HG02852 (cell line): ENCODE data around the gene DYNC1I1.

Experiments
- ATAC-seq: cut with Tn5 transposase; IDR thresholded peaks from one replicate; pipeline ENCODE4 v1.9.1; 2021; ENCODE audit warnings: mild to moderate bottlenecking, moderate library complexity; ENCODE audit not compliant: unreplicated experiment

DYNC1I1 gene

GRCh38 chr7:96014617-96015016 lies 242.3 kb downstream of the DYNC1I1 start:
- no peak for ATAC-seq

- no peak for ATAC-seq
Observed at GRCh38 chr7:96016056-96016586, 243.8 kb downstream of the DYNC1I1 start.

GRCh38 chr7:96016735-96017134 lies 244.4 kb downstream of the DYNC1I1 start:
- no peak for ATAC-seq

DNA sequence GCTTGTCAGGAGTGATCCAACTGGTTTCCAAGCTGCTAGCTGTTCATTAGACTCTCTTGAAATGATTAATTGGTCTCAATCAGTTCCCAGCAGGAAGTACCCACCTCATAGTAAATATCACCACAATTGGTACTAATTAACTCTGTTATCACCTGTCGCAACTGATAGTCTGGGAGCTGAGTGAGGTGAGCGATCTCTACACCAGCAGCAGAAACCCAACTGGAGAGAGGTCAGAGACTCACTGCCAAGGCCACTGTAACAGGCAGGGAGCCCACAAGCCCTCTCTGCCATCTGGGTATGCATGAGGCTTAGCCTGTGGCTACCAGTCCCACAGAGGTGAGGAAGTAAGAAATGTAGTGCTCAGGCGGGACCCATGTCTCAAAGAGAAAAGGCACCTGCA lies 245.5 kb downstream of the DYNC1I1 start:
- ATAC-seq, result no peak

GRCh38 chr7:96021568-96021967 lies 249.2 kb downstream of the DYNC1I1 start:
- ATAC-seq, result no peak

- ATAC-seq, result no peak
Observed at GRCh38 chr7:96023387-96023786, 251.0 kb downstream of the DYNC1I1 start.

GRCh38 chr7:96026010-96026409 lies 253.7 kb downstream of the DYNC1I1 start:
- no peak for ATAC-seq

- ATAC-seq, result no peak
Observed at GRCh38 chr7:96026611-96027010, 254.3 kb downstream of the DYNC1I1 start.

GRCh38 chr7:96028729-96029128 lies 256.4 kb downstream of the DYNC1I1 start:
- ATAC-seq, result no peak

GRCh38 chr7:96033009-96033598 lies 260.8 kb downstream of the DYNC1I1 start:
- ATAC-seq, result no peak

DNA sequence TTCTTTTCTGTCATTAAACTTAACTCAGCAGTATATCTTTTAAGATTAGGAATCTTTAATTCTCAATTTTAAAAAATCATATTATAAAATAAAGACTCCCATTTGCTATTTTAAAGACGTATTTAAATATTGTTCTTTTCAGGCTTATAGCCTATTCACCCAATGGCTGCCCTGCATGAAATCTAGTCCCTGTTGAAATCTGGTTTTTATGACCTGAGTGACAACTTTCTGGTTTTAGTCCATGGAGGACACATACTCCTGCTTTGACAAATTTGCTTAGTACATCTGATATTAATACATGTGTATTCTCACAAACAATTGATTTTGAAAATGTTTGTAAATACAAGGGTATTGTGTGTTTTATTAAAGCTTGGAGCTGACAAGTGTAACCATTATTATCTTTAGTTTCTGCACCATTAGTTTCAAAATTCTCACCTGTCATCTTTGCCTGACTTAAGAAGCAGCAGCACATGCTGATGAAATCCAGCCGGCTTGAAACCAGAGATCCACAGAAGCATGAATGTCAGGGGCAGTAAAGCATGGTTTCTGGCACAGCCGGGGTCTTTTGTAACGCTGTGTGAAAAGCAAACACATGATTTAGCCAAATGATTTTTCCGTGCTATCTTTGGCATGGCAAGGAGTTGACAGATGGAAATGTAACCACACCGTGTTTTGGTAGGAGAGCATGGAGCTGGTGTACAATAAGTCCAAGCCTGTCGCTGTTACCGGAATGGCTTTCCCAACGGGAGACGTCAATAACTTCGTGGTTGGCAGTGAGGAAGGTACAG lies 262.8 kb downstream of the DYNC1I1 start:
- ATAC-seq, result no peak

DNA sequence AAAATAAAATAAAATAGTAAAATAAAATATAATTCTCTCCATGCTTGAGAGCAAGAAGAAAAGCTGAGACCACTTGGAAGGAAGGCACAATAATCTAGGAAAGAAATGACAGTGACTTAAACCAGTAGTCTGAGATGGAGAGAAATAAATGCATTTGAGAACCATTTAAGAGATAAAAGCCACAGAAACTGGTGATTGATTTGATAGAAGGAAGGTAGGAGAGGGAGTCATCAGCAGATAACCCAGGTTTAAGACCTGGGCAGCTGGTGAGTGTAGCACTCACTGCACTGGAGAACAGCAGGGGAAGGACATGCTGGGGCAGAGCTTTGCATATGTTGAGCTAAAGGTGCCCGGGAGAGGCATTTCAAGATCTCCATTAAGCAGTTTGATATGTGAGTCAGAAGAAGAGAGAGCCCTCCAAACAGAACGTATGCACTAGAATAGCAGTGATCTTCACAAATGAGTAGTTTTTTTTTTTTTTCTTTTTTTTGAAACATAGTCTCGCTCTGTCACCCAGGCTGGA lies 268.0 kb downstream of the DYNC1I1 start:
- no peak for ATAC-seq

- ATAC-seq, result no peak
Observed at GRCh38 chr7:96041171-96041570, 268.8 kb downstream of the DYNC1I1 start.

DNA sequence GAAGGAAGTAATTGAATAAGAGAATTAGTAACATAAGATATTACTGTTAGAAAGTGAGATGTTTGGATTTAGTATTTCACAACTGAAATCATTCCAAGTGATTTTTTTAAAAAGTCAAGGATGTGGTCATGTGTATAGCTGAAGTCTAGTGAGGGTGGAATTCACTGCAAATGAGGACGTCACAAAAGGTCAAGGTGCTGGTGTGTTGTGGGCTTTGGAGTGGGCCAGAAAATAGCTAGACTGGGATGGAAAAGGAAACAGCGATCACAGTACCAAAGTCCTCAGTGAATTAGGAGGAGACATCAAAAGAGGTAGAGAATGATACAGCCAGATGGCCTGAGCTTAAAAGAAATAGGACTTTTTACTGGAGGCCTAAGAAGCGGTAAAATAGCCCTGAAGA lies 272.8 kb downstream of the DYNC1I1 start:
- no peak for ATAC-seq

DNA sequence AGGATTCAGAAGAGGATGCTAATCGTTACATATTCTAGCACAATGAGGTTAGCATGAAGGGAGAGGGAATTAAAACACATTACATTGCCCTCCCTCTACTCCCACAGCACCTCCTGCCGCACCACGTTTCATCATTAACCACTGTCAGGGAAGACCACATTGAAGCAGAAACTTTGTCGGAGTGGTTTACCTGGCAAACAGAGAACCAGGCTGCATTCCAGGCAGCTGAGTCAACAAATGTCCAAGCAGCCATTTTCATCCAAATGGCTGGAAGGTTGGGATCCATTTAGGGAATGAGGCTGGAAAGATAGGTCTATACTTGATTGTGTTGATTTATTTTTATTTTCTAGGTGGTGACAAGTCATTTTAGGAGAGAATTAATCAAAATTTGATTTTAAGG lies 273.6 kb downstream of the DYNC1I1 start:
- ATAC-seq, result no peak

- no peak for ATAC-seq
Observed at GRCh38 chr7:96052289-96052688, 279.9 kb downstream of the DYNC1I1 start.

DNA sequence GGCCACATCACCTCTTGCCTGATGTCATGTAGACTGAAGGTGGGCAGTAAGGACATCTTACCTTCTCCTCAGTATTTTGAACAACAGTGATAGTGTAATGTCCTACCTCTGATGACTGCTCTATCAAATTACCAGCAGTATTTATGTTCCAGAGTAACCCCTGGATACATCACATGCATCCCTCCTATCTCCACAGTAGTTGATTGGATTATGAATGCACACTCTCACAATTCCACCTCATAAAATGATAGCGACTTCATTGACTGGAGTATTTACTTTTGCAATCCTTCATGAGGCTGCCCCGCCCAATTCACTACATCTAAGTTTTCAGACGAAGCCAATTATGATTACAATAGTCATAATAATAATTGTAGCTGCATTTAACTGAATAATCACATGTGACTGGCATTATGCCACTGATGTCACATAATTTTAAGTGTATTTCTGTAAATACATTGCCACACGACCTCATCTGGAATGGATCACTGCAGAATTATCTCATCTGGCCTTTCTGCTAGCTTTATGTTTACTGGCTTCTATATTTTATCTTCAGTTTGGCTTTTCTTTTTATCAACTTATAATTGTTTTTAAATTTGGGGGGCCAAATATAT lies 280.6 kb downstream of the DYNC1I1 start:
- ATAC-seq, result no peak

DNA sequence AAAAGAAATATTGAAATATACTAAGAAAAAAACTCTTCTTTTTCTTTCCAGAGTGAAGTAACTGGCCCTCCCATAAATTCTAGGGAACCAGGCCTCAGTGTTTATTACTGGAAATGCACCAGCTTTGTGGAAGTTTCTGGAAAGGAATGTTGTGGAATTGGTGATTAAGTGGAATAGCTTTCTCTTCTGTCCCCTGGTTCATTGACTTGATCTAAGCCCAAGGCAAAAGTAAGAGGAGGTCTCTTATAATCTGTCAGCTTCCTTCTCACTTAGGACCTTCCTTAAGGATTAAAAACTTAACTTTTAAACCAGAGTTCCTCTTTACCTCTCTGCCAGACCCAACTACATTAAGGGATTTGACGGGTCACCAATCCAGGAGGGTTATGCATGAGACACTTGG lies 283.4 kb downstream of the DYNC1I1 start:
- no peak for ATAC-seq

GRCh38 chr7:96059075-96059474 lies 286.7 kb downstream of the DYNC1I1 start:
- no peak for ATAC-seq

- ATAC-seq, result no peak
Observed at GRCh38 chr7:96061009-96061408, 288.7 kb downstream of the DYNC1I1 start.

DNA sequence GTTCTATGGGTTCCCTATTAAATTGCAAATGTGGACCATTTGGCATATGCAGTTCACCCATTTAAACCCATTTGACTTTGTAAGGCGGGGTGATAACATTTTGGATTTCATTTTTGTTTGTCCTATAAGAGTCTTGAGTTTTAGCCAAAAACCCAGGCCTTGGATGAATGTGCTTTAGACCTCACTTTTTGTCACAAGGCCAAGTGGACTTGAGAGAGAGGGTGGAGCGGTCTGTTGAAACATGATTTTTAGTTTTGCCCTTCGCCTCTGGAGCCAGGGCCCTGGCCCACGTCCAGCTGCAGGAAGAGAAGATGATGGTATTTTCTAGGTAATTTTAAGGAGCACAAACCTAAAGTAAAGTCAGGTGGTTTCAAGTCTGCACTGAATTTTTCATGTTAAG lies 289.5 kb downstream of the DYNC1I1 start:
- ATAC-seq, result no peak

- no peak for ATAC-seq
Observed at GRCh38 chr7:96067321-96067720, 295.0 kb downstream of the DYNC1I1 start.
